Measurements from ENCODE around the gene MYO9A. TPM values are rescaled to one million over a fixed set of nuclear protein-coding genes. Genes with fewer than 3 reads are reported as not detected.

The MYO9A gene
- polyA plus RNA-seq, 4 donors: 26.7 to 38.0 (median 33.3) TPM

Other genes starting within 250 kb of the MYO9A start
- 1 to 10 TPM; 6.4 to 7.6 (median 6.9) TPM for gene SENP8, start 253 bp upstream of the MYO9A start, polyA plus RNA-seq (ENCODE audit: insufficient read length in 4 of 4)
- 10 to 100 TPM in 1 of 4 donors, 1 to 10 TPM in 3; 6.1 to 15.3 (median 8.7) TPM for gene GRAMD2A, start 79.6 kb upstream of the MYO9A start, polyA plus RNA-seq (ENCODE audit: insufficient read length in 4 of 4)
- 100 to 1,000 TPM; 638 to 709 (median 646) TPM for gene PKM, start 113.0 kb upstream of the MYO9A start, polyA plus RNA-seq (ENCODE audit: insufficient read length in 4 of 4)
- 100 to 1,000 TPM in 2 of 4 donors, 10 to 100 TPM in 2; 60.4 to 150 (median 111) TPM for gene PARP6, start 154.4 kb upstream of the MYO9A start, polyA plus RNA-seq (ENCODE audit: insufficient read length in 4 of 4)
- gene CELF6, start 202.0 kb upstream of the MYO9A start, polyA plus RNA-seq (ENCODE audit: insufficient read length in 4 of 4): 1 to 10 TPM; 3.1 to 6.6 (median 4.2) TPM